CD4-positive, alpha-beta T cell treated with Interferon alpha-2 for 1 hour (primary cell): ENCODE measurements around the gene OR2T4.

Experiments
- DNase-seq, 2 donors: peaks; one replicate each; pipeline ENCODE4 v3.0.0-alpha.2; 2020 to 2022

The OR2T4 gene

GRCh38 chr1:248361121-248361715, at the start of gene OR2T4:
Gene OR2T4 (plus strand): TSS chr1:248361665. CDS start chr1:248361665, 0 bp downstream.
- no peak for DNase-seq

GRCh38 chr1:248316796-248317195, 44.7 kb upstream of the OR2T4 start:
- DNase-seq = no peak

GRCh38 chr1:248324468-248324867, 37.0 kb upstream of the OR2T4 start, which contains the start of gene OR2M7:
Gene OR2M7 (minus strand): TSS chr1:248324568. CDS start chr1:248324568, 0 bp downstream.
- no peak for DNase-seq

- no peak for DNase-seq
Observed at GRCh38 chr1:248343451-248343850, 18.0 kb upstream of the OR2T4 start.

- DNase-seq = no peak
Observed at GRCh38 chr1:248348475-248348874, 13.0 kb upstream of the OR2T4 start, which contains the start of gene OR14C36. Gene OR14C36 (plus strand): TSS chr1:248348775. CDS start chr1:248348775, 0 bp downstream.

- DNase-seq = no peak
Observed at GRCh38 chr1:248359415-248359814, 2.0 kb upstream of the OR2T4 start.

GRCh38 chr1:248366609-248367008, 5.1 kb downstream of the OR2T4 start:
- no peak for DNase-seq

GRCh38 chr1:248372394-248372793, 10.9 kb downstream of the OR2T4 start:
- peak in 1 of 2 donors; percentile 4 for DNase-seq

GRCh38 chr1:248373761-248374160, 12.3 kb downstream of the OR2T4 start:
- DNase-seq = no peak

GRCh38 chr1:248375446-248375845, 14.0 kb downstream of the OR2T4 start, which contains the start of gene OR2T6:
Gene OR2T6 (plus strand): TSS chr1:248375746. CDS start chr1:248387609, 11,863 bp downstream.
- DNase-seq = no peak

GRCh38 chr1:248376916-248377315, 15.5 kb downstream of the OR2T4 start:
- DNase-seq = no peak

- no peak for DNase-seq
Observed at GRCh38 chr1:248380854-248381253, 19.4 kb downstream of the OR2T4 start.

- DNase-seq = no peak
Observed at GRCh38 chr1:248388426-248388825, 27.0 kb downstream of the OR2T4 start.

- DNase-seq = no peak
Observed at GRCh38 chr1:248393050-248393449, 31.6 kb downstream of the OR2T4 start.

- no peak for DNase-seq
Observed at GRCh38 chr1:248402748-248403147, 41.3 kb downstream of the OR2T4 start, which contains the start of gene OR2T1. Gene OR2T1 (plus strand): TSS chr1:248403048. CDS start chr1:248406148, 3,100 bp downstream.

GRCh38 chr1:248404024-248404423, 42.6 kb downstream of the OR2T4 start:
- DNase-seq = no peak

- no peak for DNase-seq
Observed at GRCh38 chr1:248406721-248407692, 45.5 kb downstream of the OR2T4 start.
